ENCODE data around the gene PYDC1. TPM values are rescaled to one million over a fixed set of nuclear protein-coding genes. Genes with fewer than 3 reads are reported as not detected.

Gene PYDC1
- total and polyA plus RNA-seq, 2 of the 13 experiments (the other 11 are each of a cell fraction or from before 2014, with no cell fraction given), result not detected

GRCh38 chr16:31179747-31180459 lies 37.0 kb downstream of the PYDC1 start, which contains the start of gene FUS (continued):
- TF ChIP-seq TCF12 (IDR thresholded peaks at IDR 0.05), result no peak
- peak; percentile 47 for TF ChIP-seq TCF12 (CRISPR knock-in tag; IDR thresholded peaks at IDR 0.05)
- TF ChIP-seq ZNF709 (CRISPR knock-in tag; IDR thresholded peaks at IDR 0.05), result peak; percentile 76; the same call in 1 of the 2 replicates
- TF ChIP-seq TRIM22 (IDR thresholded peaks at IDR 0.05), result no peak
- TF ChIP-seq ZNF232 (CRISPR knock-in tag; IDR thresholded peaks at IDR 0.05; ENCODE audit: borderline replicate concordance), result peak; percentile 96
- TF ChIP-seq RBM39 (IDR thresholded peaks at IDR 0.05; ENCODE audit: low read depth, low read length, poor library complexity, severe bottlenecking), result peak; percentile 100
- peak; percentile 87; the same call in 1 of the 2 replicates for TF ChIP-seq ZBTB1 (CRISPR knock-in tag; IDR thresholded peaks at IDR 0.05; ENCODE audit: borderline replicate concordance)
- no peak; the same call in 1 of the 2 replicates for TF ChIP-seq MBNL3 (CRISPR knock-in tag; conservative IDR thresholded peaks at IDR 0.05)
- peak; percentile 84; the same call in 1 of the 2 replicates for TF ChIP-seq HMGXB3 (CRISPR knock-in tag; IDR thresholded peaks at IDR 0.05; ENCODE audit: borderline replicate concordance)
- TF ChIP-seq NR2F1 (CRISPR knock-in tag; IDR thresholded peaks at IDR 0.05), result no peak
- TF ChIP-seq AKNA (CRISPR knock-in tag; IDR thresholded peaks at IDR 0.05; ENCODE audit: borderline replicate concordance), result peak; percentile 87
- peak; percentile 99 for TF ChIP-seq SAFB2 (CRISPR knock-in tag; IDR thresholded peaks at IDR 0.05; ENCODE audit: borderline replicate concordance, low read depth)
- no peak for TF ChIP-seq PLRG1 (conservative IDR thresholded peaks at IDR 0.05)
- no peak; the same call in 1 of the 2 replicates for TF ChIP-seq ZNF280B (CRISPR knock-in tag; IDR thresholded peaks at IDR 0.05; ENCODE audit: borderline replicate concordance)

All from HepG2 (cell line).